HCT116 (cell line): ENCODE data around the gene GAPDH. TPM values are rescaled to one million over a fixed set of nuclear protein-coding genes. Genes with fewer than 3 reads are reported as not detected.

Experiments used
- ATAC-seq: fragments of 200-7000 bp; cut with Tn5 transposase; 2 replicates; pipeline ENCODE4 v1.9.1; 2020; ENCODE audit warnings: mild to moderate bottlenecking, moderate library complexity
- BruUV-seq: library from RNA; stranded (reverse); fragments of 400-500 nt; replicated peaks from 2 replicates; lab custom pipeline; 2021; lab: Mats Ljungman, UMichigan
- CTCF ChIA-PET: fragments of 300-600 bp; sonication (Branson Sonifier 250); formaldehyde crosslinking; loops from one replicate; lab custom pipeline; 2021; ENCODE audit warnings: antibody characterized with exemption; lab: Charles Lee
- POLR2A ChIA-PET: fragments of 300-600, 350-600 bp; sonication (Branson Sonifier 250); formaldehyde crosslinking; loops from one replicate; lab custom pipeline; 2021; ENCODE audit warnings: antibody characterized with exemption; lab: Charles Lee
- RAD21 ChIA-PET, 2 experiments: fragments of 300-600 bp; sonication (Branson Sonifier 250); formaldehyde crosslinking; loops; one replicate each; lab custom pipeline; 2023; ENCODE audit warnings: low total read pairs in 2 of 2; ENCODE audit not compliant: uncharacterized antibody in 2 of 2, unreplicated experiment in 2 of 2, low non-redundant PET in 1 of 2; lab: Charles Lee
- DNase-seq: peaks from one replicate; pipeline ENCODE4 v3.0.0-alpha.2; 2010; ENCODE audit warnings: low read depth, low spot score
- H2AFZ ChIP-seq: fragments of 200-600 bp; shearing (Covaris generic), sonication (generic); 2 replicates; pipeline ENCODE4 v1.6.1; 2017; ENCODE audit warnings: low read depth, mixed run types, mixed read lengths, antibody characterized with exemption, low read length; ENCODE audit not compliant: poor library complexity, severe bottlenecking
- H3K27ac ChIP-seq: 2 replicates; pipeline ENCODE4 v1.5.1; 2012; ENCODE audit warnings: low read depth, low read length
- H3K27me3 ChIP-seq: fragments of 200-600 bp; sonication (generic); 2 replicates; pipeline ENCODE4 v1.6.1; 2016; ENCODE audit warnings: mixed run types, low read length, mixed read lengths; ENCODE audit not compliant: insufficient read depth
- H3K36me3 ChIP-seq, 2 experiments: fragments of 200-500 bp in 1 of 2; fragments of 200-600 bp in 1 of 2; sonication (Bioruptor generic) in 1 of 2; sonication (generic) in 1 of 2; 2 replicates each; pipeline versions ENCODE4 v1.5.1 to v1.6.1; 2014 to 2016; ENCODE audit warnings: low read length in 2 of 2, inconsistent platforms in 1 of 2, mixed read lengths in 1 of 2, mixed run types in 1 of 2; ENCODE audit not compliant: insufficient read depth in 2 of 2, control insufficient read depth in 1 of 2
- H3K4me1 ChIP-seq, 2 experiments: fragments of 200-600 bp in 1 of 2; sonication (generic) in 1 of 2; 2 replicates each; pipeline versions ENCODE4 v1.5.1 to v1.6.1; 2012 to 2017; ENCODE audit warnings: low read length in 2 of 2, inconsistent platforms in 1 of 2, mild to moderate bottlenecking in 1 of 2, mixed read lengths in 1 of 2, mixed run types in 1 of 2, moderate library complexity in 1 of 2; ENCODE audit not compliant: insufficient read depth in 2 of 2, control insufficient read depth in 1 of 2
- H3K4me2 ChIP-seq: fragments of 200-600 bp; sonication (generic); 2 replicates; pipeline ENCODE4 v1.6.1; 2017; ENCODE audit warnings: mixed run types, low read length, mixed read lengths
- H3K4me3 ChIP-seq, 2 experiments: fragments of 200-600 bp in 1 of 2; sonication (generic) in 1 of 2; replicated peaks in 1 of 2; 2 replicates each; pipeline ENCODE4 v1.5.1; 2011 to 2016; ENCODE audit warnings: low read length in 2 of 2, control low read depth in 1 of 2, low read depth in 1 of 2, mild to moderate bottlenecking in 1 of 2, mixed read lengths in 1 of 2, mixed run types in 1 of 2
- H3K79me2 ChIP-seq: fragments of 200-600 bp; sonication (generic); 2 replicates; pipeline ENCODE4 v1.6.1; 2017; ENCODE audit warnings: mild to moderate bottlenecking, mixed run types, low read length, moderate library complexity, mixed read lengths; ENCODE audit not compliant: insufficient read depth
- H3K9ac ChIP-seq: fragments of 200-600 bp; sonication (generic); 2 replicates; pipeline ENCODE4 v1.6.1; 2016; ENCODE audit warnings: low read length, mixed read lengths
- H3K9me2 ChIP-seq: fragments of 200-600 bp; sonication (generic), shearing (Covaris generic); 2 replicates; pipeline ENCODE4 v1.6.1; 2017; ENCODE audit warnings: mixed run types, mild to moderate bottlenecking, moderate library complexity; ENCODE audit not compliant: insufficient read depth
- H3K9me3 ChIP-seq, 2 experiments: fragments of 200-500 bp in 1 of 2; fragments of 200-600 bp in 1 of 2; sonication (Bioruptor generic) in 1 of 2; sonication (generic) in 1 of 2; 2 replicates each; pipeline ENCODE4 v1.6.1; 2014 to 2017; ENCODE audit warnings: low read length in 2 of 2, mixed read lengths in 2 of 2, inconsistent platforms in 1 of 2, low read depth in 1 of 2, mild to moderate bottlenecking in 1 of 2, mixed run types in 1 of 2, moderate library complexity in 1 of 2; ENCODE audit not compliant: control insufficient read depth in 1 of 2, insufficient read depth in 1 of 2
- H4K20me1 ChIP-seq: fragments of 200-600 bp; sonication (generic), shearing (Covaris generic); 2 replicates; pipeline ENCODE4 v1.6.1; 2017; ENCODE audit warnings: mixed run types, mild to moderate bottlenecking, moderate library complexity; ENCODE audit not compliant: insufficient read depth
- ATF3 ChIP-seq: IDR thresholded peaks from 2 replicates; pipeline ENCODE4 v1.6.1; 2012
- CEBPB ChIP-seq: IDR thresholded peaks from 2 replicates; pipeline ENCODE4 v1.6.1; 2012; ENCODE audit warnings: low read depth
- ELF1 ChIP-seq: IDR thresholded peaks from 2 replicates; pipeline ENCODE4 v1.6.1; 2012; ENCODE audit warnings: low read depth, borderline replicate concordance
- EZH2 ChIP-seq: fragments of 200-600 bp; sonication (generic); IDR thresholded peaks from 2 replicates; pipeline ENCODE4 v1.6.1; 2017; ENCODE audit warnings: antibody characterized with exemption, mixed run types
- EZH2phosphoT487 ChIP-seq: fragments of 200-600 bp; IDR thresholded peaks from 2 replicates; pipeline ENCODE4 v1.6.1; 2018; ENCODE audit warnings: antibody characterized with exemption, borderline replicate concordance
- JUND ChIP-seq: IDR thresholded peaks from 2 replicates; pipeline ENCODE4 v1.6.1; 2012
- MAX ChIP-seq: IDR thresholded peaks from 2 replicates; pipeline ENCODE4 v1.6.1; 2012
- RAD21 ChIP-seq: IDR thresholded peaks from 2 replicates; pipeline ENCODE4 v1.6.1; 2012; ENCODE audit warnings: low read depth, mild to moderate bottlenecking
- REST ChIP-seq: IDR thresholded peaks from 2 replicates; pipeline ENCODE4 v1.6.1; 2012; ENCODE audit warnings: low read depth
- SIN3A ChIP-seq: IDR thresholded peaks from 2 replicates; pipeline ENCODE4 v1.6.1; 2012; ENCODE audit warnings: low read depth
- SP1 ChIP-seq: IDR thresholded peaks from 2 replicates; pipeline ENCODE4 v1.6.1; 2012; ENCODE audit warnings: low read depth
- SRF ChIP-seq: IDR thresholded peaks from 2 replicates; pipeline ENCODE4 v1.6.1; 2012; ENCODE audit warnings: low read depth
- YY1 ChIP-seq: IDR thresholded peaks from 2 replicates; pipeline ENCODE4 v1.6.1; 2011; ENCODE audit warnings: low read length, low read depth, moderate library complexity, mild to moderate bottlenecking; ENCODE audit not compliant: insufficient replicate concordance; ENCODE audit errors: extremely low read depth
- ZBTB33 ChIP-seq: IDR thresholded peaks from 2 replicates; pipeline ENCODE4 v1.6.1; 2011; ENCODE audit warnings: mild to moderate bottlenecking, low read length, moderate library complexity; ENCODE audit not compliant: insufficient replicate concordance; ENCODE audit errors: extremely low read depth
- ZNF274 ChIP-seq: fragments of 200-500 bp; sonication (Bioruptor generic); IDR thresholded peaks from 2 replicates; pipeline ENCODE4 v1.6.1; 2014; ENCODE audit warnings: mild to moderate bottlenecking, low read depth, low read length, inconsistent platforms
- intact Hi-C: fragments of 100-400 bp; cut with micrococcal nuclease; formaldehyde crosslinking; loops from 2 replicates; pipeline ENCODE4 v1.10.0; 2022
- total RNA-seq: library from RNA; stranded (reverse); gene quantifications from one replicate; pipeline ENCODE4 v1.2.1, GENCODE V29; 2021; ENCODE audit not compliant: unreplicated experiment

Gene GAPDH
- total RNA-seq, 1 experiment from 2014 or later = 5,901 TPM

DNA sequence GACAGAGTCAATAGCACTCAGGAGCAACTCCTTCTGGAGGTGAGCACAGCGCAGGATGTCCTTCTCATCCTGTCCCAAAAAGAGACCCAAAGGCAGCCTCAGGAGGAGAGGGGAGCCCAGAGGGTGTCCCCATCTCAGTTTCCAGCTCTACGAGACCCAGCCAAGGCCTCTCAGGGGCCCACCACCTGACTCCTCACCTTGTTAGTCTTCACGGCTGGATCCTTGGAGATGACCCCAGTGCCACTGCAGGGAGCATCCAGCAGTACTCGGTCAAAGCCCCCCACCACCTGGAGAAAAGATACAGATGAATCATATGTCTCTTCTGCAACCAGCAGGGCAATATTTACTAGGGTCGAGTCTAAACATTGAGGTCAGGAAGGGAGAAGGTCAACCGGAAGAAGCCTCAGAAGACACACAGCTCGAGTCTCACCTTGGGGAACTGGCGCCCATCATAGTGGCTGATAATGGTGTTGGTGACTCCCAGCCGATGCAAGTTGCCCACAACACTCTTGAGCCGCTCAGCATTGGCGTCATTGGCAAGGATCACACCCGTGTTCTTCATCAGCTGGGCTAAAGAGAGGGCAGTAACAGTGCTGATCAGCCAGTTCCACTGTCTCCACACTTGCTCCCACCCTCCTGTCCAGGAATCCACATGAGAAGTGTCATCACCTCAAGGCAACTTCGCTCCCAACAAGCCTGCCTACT is 26.3 kb downstream of the GAPDH start (continued):
- TF ChIP-seq REST = no peak
- TF ChIP-seq YY1 = no peak
- TF ChIP-seq SP1 = no peak
- no peak for TF ChIP-seq JUND
- TF ChIP-seq ELF1 = no peak
- TF ChIP-seq ZNF274 = no peak
- no peak for TF ChIP-seq SIN3A
- no peak for TF ChIP-seq CEBPB
- TF ChIP-seq, all 23 proteins: peak for 0

GRCh38 chr12:6562881-6563280 is 28.6 kb downstream of the GAPDH start:
- POLR2A ChIA-PET = no interaction called here
- no peaks in the 10 kb centered on the region for H3K27me3 ChIP-seq
- no TSS peak for BruUV-seq
- no peak overlapping the region for H3K4me2 ChIP-seq
- H2AFZ ChIP-seq = no peak overlapping the region
- RAD21 ChIA-PET = no interaction called here
- H3K27ac ChIP-seq = no peak overlapping the region
- no peak overlapping the region for H3K9ac ChIP-seq
- peaks cover 55 to 69% of the 10 kb centered on the region in 2 experiments for H3K36me3 ChIP-seq
- peaks cover 3% of the 10 kb centered on the region; the same call in 1 of the 2 replicates for H4K20me1 ChIP-seq
- DNase-seq (no peak), ATAC-seq (no peak)
- H3K79me2 ChIP-seq = peaks cover 89% of the 10 kb centered on the region
- H3K4me3 ChIP-seq = no peak overlapping the region
- intact Hi-C loops = no loop called here
- CTCF ChIA-PET = interaction anchor here (1.7 to 1.9 kb wide), 2 partner anchors 9 to 122 kb away, joined by 8 to 10 read pairs; no protein-coding TSS in a partner anchor
- no peaks in the 10 kb centered on the region for H3K9me3 ChIP-seq
- peaks cover 0 to 10% of the 10 kb centered on the region in 2 experiments; a peak in 2 of 4 replicates for H3K4me1 ChIP-seq
- H3K9me2 ChIP-seq = no peaks in the 10 kb centered on the region
- TF ChIP-seq ATF3 (no peak), ZNF274 (no peak), SRF (no peak), MAX (no peak), REST (no peak), ZBTB33 (no peak), RAD21 (no peak), EZH2phosphoT487 (no peak), JUND (no peak), EZH2 (no peak)
